Breast epithelium (tissue), 4 donors: ENCODE results near the gene LRP1. TPM values are rescaled to one million over a fixed set of nuclear protein-coding genes. Genes with fewer than 3 reads are reported as not detected.

Experiments
- DNase-seq, 2 donors: peaks; one replicate each; pipeline ENCODE4 v3.0.0-alpha.2; 2019; ENCODE audit warnings: low spot score in 2 of 2
- H3K27ac ChIP-seq, 2 donors: fragments of 200-600 bp; sonication (generic) in 1 of 2; one replicate each; pipeline ENCODE4 v1.5.1; 2016 to 2019; ENCODE audit warnings: mild to moderate bottlenecking in 1 of 2
- H3K27me3 ChIP-seq, 2 donors: fragments of 200-600 bp; sonication (generic) in 1 of 2; one replicate each; pipeline versions ENCODE4 v1.5.1 to v1.6.0; 2017 to 2019; ENCODE audit warnings: control low read depth in 1 of 2, mild to moderate bottlenecking in 1 of 2
- H3K36me3 ChIP-seq: fragments of 200-600 bp; one replicate; pipeline ENCODE4 v1.5.1; 2019
- H3K4me1 ChIP-seq, 2 donors: fragments of 200-600 bp; sonication (generic); one replicate each; pipeline ENCODE4 v1.5.1; 2016 to 2019; ENCODE audit warnings: control low read depth in 1 of 2
- H3K4me3 ChIP-seq, 3 donors: fragments of 200-600 bp; sonication (generic); 1 replicate in 2 of 3; 2 replicates in 1 of 3; pipeline ENCODE4 v1.5.1; 2016 to 2019; ENCODE audit warnings: mild to moderate bottlenecking in 3 of 3, moderate library complexity in 2 of 3
- H3K9me3 ChIP-seq, 2 donors: fragments of 200-600 bp; sonication (generic) in 1 of 2; one replicate each; pipeline ENCODE4 v1.5.1; 2016 to 2019; ENCODE audit warnings: control low read depth in 1 of 2
- POLR2A ChIP-seq: fragments of 450-650 bp; IDR thresholded peaks from one replicate; pipeline ENCODE4 v1.6.1; 2016; ENCODE audit warnings: antibody characterized with exemption, mild to moderate bottlenecking, moderate library complexity
- POLR2AphosphoS5 ChIP-seq, 3 donors: sonication (generic); formaldehyde crosslinking; IDR thresholded peaks; one replicate each; pipeline ENCODE4 v1.6.1; 2017; ENCODE audit warnings: antibody characterized with exemption in 3 of 3
- intact Hi-C: fragments of 100-400 bp; cut with DNase I; formaldehyde crosslinking; loops from one replicate; pipeline ENCODE4 v1.15.1; 2023; ENCODE audit warnings: low total_unique reads
- total RNA-seq, 3 donors: library from RNA; depleted of rRNA; stranded (reverse); fragments of >200 nt; gene quantifications; one replicate each; pipeline ENCODE4 v1.1.0, GENCODE V29; 2016
- TF ChIP-seq, protein P1 (sequence below), 3 donors: fragments of 450-650 bp; IDR thresholded peaks; one replicate each; pipeline ENCODE4 v1.5.1; 2016 to 2017; ENCODE audit warnings: antibody characterized with exemption in 3 of 3, mild to moderate bottlenecking in 3 of 3, moderate library complexity in 3 of 3

Gene LRP1
- total RNA-seq, 3 donors from 2014 or later = 102 to 894 (median 240) TPM

- DNase-seq = no peak
- H3K27me3 ChIP-seq = no peaks in the 10 kb centered on the region
- H3K4me3 ChIP-seq = no peak overlapping the region
- TF ChIP-seq POLR2A (no peak), POLR2AphosphoS5 (IDR thresholded peaks at IDR 0.05) (no peak)
- TF ChIP-seq, protein P1, sequence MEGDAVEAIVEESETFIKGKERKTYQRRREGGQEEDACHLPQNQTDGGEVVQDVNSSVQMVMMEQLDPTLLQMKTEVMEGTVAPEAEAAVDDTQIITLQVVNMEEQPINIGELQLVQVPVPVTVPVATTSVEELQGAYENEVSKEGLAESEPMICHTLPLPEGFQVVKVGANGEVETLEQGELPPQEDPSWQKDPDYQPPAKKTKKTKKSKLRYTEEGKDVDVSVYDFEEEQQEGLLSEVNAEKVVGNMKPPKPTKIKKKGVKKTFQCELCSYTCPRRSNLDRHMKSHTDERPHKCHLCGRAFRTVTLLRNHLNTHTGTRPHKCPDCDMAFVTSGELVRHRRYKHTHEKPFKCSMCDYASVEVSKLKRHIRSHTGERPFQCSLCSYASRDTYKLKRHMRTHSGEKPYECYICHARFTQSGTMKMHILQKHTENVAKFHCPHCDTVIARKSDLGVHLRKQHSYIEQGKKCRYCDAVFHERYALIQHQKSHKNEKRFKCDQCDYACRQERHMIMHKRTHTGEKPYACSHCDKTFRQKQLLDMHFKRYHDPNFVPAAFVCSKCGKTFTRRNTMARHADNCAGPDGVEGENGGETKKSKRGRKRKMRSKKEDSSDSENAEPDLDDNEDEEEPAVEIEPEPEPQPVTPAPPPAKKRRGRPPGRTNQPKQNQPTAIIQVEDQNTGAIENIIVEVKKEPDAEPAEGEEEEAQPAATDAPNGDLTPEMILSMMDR (IDR thresholded peaks at IDR 0.05) = no peak
- H3K4me1 ChIP-seq = peaks cover 7% of the 10 kb centered on the region in 2 donors
- no peaks in the 10 kb centered on the region for H3K36me3 ChIP-seq
- H3K9me3 ChIP-seq = no peaks in the 10 kb centered on the region
- peak overlapping the region; percentile 49 to 88 for H3K27ac ChIP-seq
- intact Hi-C loops = no loop called here
Observed at GRCh38 chr12:57146092-57146491, 17.8 kb downstream of the LRP1 start.

GRCh38 chr12:57146961-57147944 is 19.0 kb downstream of the LRP1 start, which contains the start of gene LRP1-AS:
Gene LRP1-AS, minus strand, starts transcription at chr12:57147619.
- H3K27ac ChIP-seq = peak within 1 kb of the TSS; percentile 88 to 96
- H3K4me1 ChIP-seq = peaks cover 15 to 16% of the 10 kb centered on the region in 2 donors
- intact Hi-C loops = no loop called here
- no peak for DNase-seq
- no peaks in the 10 kb centered on the region for H3K27me3 ChIP-seq
- H3K36me3 ChIP-seq = no peaks in the 10 kb centered on the region
- TF ChIP-seq POLR2A = no peak
- no peak for TF ChIP-seq POLR2AphosphoS5 (IDR thresholded peaks at IDR 0.05)
- TF ChIP-seq, protein P1 (IDR thresholded peaks at IDR 0.05) = no peak
- no peaks in the 10 kb centered on the region for H3K9me3 ChIP-seq
- peak within 1 kb of the TSS in 1 of 3 donors; percentile 5 for H3K4me3 ChIP-seq

- Histone ChIP-seq H3K4me3 (peak overlapping the region in 1 of 3 donors; percentile 42), H3K36me3 (no peaks in the 10 kb centered on the region), H3K9me3 (no peaks in the 10 kb centered on the region), H3K4me1 (peaks cover 18 to 19% of the 10 kb centered on the region in 2 donors), H3K27me3 (no peaks in the 10 kb centered on the region), H3K27ac (peak overlapping the region; percentile 88 to 96)
- DNase-seq = peak in 1 of 2 donors; percentile 38
- intact Hi-C loops = no loop called here
- TF ChIP-seq, protein P1 (IDR thresholded peaks at IDR 0.05) = no peak
- no peak for TF ChIP-seq POLR2A
- TF ChIP-seq POLR2AphosphoS5 (IDR thresholded peaks at IDR 0.05) = peak in 2 of 3 donors; percentile 40
Observed at GRCh38 chr12:57148469-57149244, 20.4 kb downstream of the LRP1 start.

- H3K36me3 ChIP-seq = no peaks in the 10 kb centered on the region
- H3K4me1 ChIP-seq = peaks cover 18 to 19% of the 10 kb centered on the region in 2 donors
- H3K9me3 ChIP-seq = no peaks in the 10 kb centered on the region
- H3K27ac ChIP-seq = peak overlapping the region; percentile 88 to 96
- peak overlapping the region in 1 of 3 donors; percentile 42 for H3K4me3 ChIP-seq
- H3K27me3 ChIP-seq = no peaks in the 10 kb centered on the region
- TF ChIP-seq POLR2A (no peak), POLR2AphosphoS5 (IDR thresholded peaks at IDR 0.05) (peak in 1 of 3 donors; percentile 17)
- TF ChIP-seq, protein P1 (IDR thresholded peaks at IDR 0.05) = no peak
- intact Hi-C loops = no loop called here
- DNase-seq = peak in 1 of 2 donors; percentile 71
Observed at GRCh38 chr12:57149245-57149900, 21.1 kb downstream of the LRP1 start.
